HCT116 (cell line): ENCODE measurements around the gene F10. TPM values are rescaled to one million over a fixed set of nuclear protein-coding genes. Genes with fewer than 3 reads are reported as not detected.

Experiments used
- ATAC-seq: fragments of 200-7000 bp; cut with Tn5 transposase; 2 replicates; pipeline ENCODE4 v1.9.1; 2020; ENCODE audit warnings: mild to moderate bottlenecking, moderate library complexity
- BruUV-seq: library from RNA; stranded (reverse); fragments of 400-500 nt; replicated peaks from 2 replicates; lab custom pipeline; 2021; lab: Mats Ljungman, UMichigan
- CTCF ChIA-PET: fragments of 300-600 bp; sonication (Branson Sonifier 250); formaldehyde crosslinking; loops from one replicate; lab custom pipeline; 2021; ENCODE audit warnings: antibody characterized with exemption; lab: Charles Lee
- POLR2A ChIA-PET: fragments of 300-600, 350-600 bp; sonication (Branson Sonifier 250); formaldehyde crosslinking; loops from one replicate; lab custom pipeline; 2021; ENCODE audit warnings: antibody characterized with exemption; lab: Charles Lee
- RAD21 ChIA-PET, 2 experiments: fragments of 300-600 bp; sonication (Branson Sonifier 250); formaldehyde crosslinking; loops; one replicate each; lab custom pipeline; 2023; ENCODE audit warnings: low total read pairs in 2 of 2; ENCODE audit not compliant: uncharacterized antibody in 2 of 2, unreplicated experiment in 2 of 2, low non-redundant PET in 1 of 2; lab: Charles Lee
- DNase-seq: peaks from one replicate; pipeline ENCODE4 v3.0.0-alpha.2; 2010; ENCODE audit warnings: low read depth, low spot score
- H2AFZ ChIP-seq: fragments of 200-600 bp; shearing (Covaris generic), sonication (generic); 2 replicates; pipeline ENCODE4 v1.6.1; 2017; ENCODE audit warnings: low read depth, mixed run types, mixed read lengths, antibody characterized with exemption, low read length; ENCODE audit not compliant: poor library complexity, severe bottlenecking
- H3K27ac ChIP-seq: 2 replicates; pipeline ENCODE4 v1.5.1; 2012; ENCODE audit warnings: low read depth, low read length
- H3K27me3 ChIP-seq: fragments of 200-600 bp; sonication (generic); 2 replicates; pipeline ENCODE4 v1.6.1; 2016; ENCODE audit warnings: mixed run types, low read length, mixed read lengths; ENCODE audit not compliant: insufficient read depth
- H3K36me3 ChIP-seq, 2 experiments: fragments of 200-500 bp in 1 of 2; fragments of 200-600 bp in 1 of 2; sonication (Bioruptor generic) in 1 of 2; sonication (generic) in 1 of 2; 2 replicates each; pipeline versions ENCODE4 v1.5.1 to v1.6.1; 2014 to 2016; ENCODE audit warnings: low read length in 2 of 2, inconsistent platforms in 1 of 2, mixed read lengths in 1 of 2, mixed run types in 1 of 2; ENCODE audit not compliant: insufficient read depth in 2 of 2, control insufficient read depth in 1 of 2
- H3K4me1 ChIP-seq, 2 experiments: fragments of 200-600 bp in 1 of 2; sonication (generic) in 1 of 2; 2 replicates each; pipeline versions ENCODE4 v1.5.1 to v1.6.1; 2012 to 2017; ENCODE audit warnings: low read length in 2 of 2, inconsistent platforms in 1 of 2, mild to moderate bottlenecking in 1 of 2, mixed read lengths in 1 of 2, mixed run types in 1 of 2, moderate library complexity in 1 of 2; ENCODE audit not compliant: insufficient read depth in 2 of 2, control insufficient read depth in 1 of 2
- H3K4me2 ChIP-seq: fragments of 200-600 bp; sonication (generic); 2 replicates; pipeline ENCODE4 v1.6.1; 2017; ENCODE audit warnings: mixed run types, low read length, mixed read lengths
- H3K4me3 ChIP-seq, 2 experiments: fragments of 200-600 bp in 1 of 2; sonication (generic) in 1 of 2; replicated peaks in 1 of 2; 2 replicates each; pipeline ENCODE4 v1.5.1; 2011 to 2016; ENCODE audit warnings: low read length in 2 of 2, control low read depth in 1 of 2, low read depth in 1 of 2, mild to moderate bottlenecking in 1 of 2, mixed read lengths in 1 of 2, mixed run types in 1 of 2
- H3K79me2 ChIP-seq: fragments of 200-600 bp; sonication (generic); 2 replicates; pipeline ENCODE4 v1.6.1; 2017; ENCODE audit warnings: mild to moderate bottlenecking, mixed run types, low read length, moderate library complexity, mixed read lengths; ENCODE audit not compliant: insufficient read depth
- H3K9ac ChIP-seq: fragments of 200-600 bp; sonication (generic); 2 replicates; pipeline ENCODE4 v1.6.1; 2016; ENCODE audit warnings: low read length, mixed read lengths
- H3K9me2 ChIP-seq: fragments of 200-600 bp; sonication (generic), shearing (Covaris generic); 2 replicates; pipeline ENCODE4 v1.6.1; 2017; ENCODE audit warnings: mixed run types, mild to moderate bottlenecking, moderate library complexity; ENCODE audit not compliant: insufficient read depth
- H3K9me3 ChIP-seq, 2 experiments: fragments of 200-500 bp in 1 of 2; fragments of 200-600 bp in 1 of 2; sonication (Bioruptor generic) in 1 of 2; sonication (generic) in 1 of 2; 2 replicates each; pipeline ENCODE4 v1.6.1; 2014 to 2017; ENCODE audit warnings: low read length in 2 of 2, mixed read lengths in 2 of 2, inconsistent platforms in 1 of 2, low read depth in 1 of 2, mild to moderate bottlenecking in 1 of 2, mixed run types in 1 of 2, moderate library complexity in 1 of 2; ENCODE audit not compliant: control insufficient read depth in 1 of 2, insufficient read depth in 1 of 2
- H4K20me1 ChIP-seq: fragments of 200-600 bp; sonication (generic), shearing (Covaris generic); 2 replicates; pipeline ENCODE4 v1.6.1; 2017; ENCODE audit warnings: mixed run types, mild to moderate bottlenecking, moderate library complexity; ENCODE audit not compliant: insufficient read depth
- CBX3 ChIP-seq: IDR thresholded peaks from 2 replicates; pipeline ENCODE4 v1.6.1; 2012; ENCODE audit warnings: low read depth
- EZH2 ChIP-seq: fragments of 200-600 bp; sonication (generic); IDR thresholded peaks from 2 replicates; pipeline ENCODE4 v1.6.1; 2017; ENCODE audit warnings: antibody characterized with exemption, mixed run types
- JUND ChIP-seq: IDR thresholded peaks from 2 replicates; pipeline ENCODE4 v1.6.1; 2012
- MAX ChIP-seq: IDR thresholded peaks from 2 replicates; pipeline ENCODE4 v1.6.1; 2012
- POLR2A ChIP-seq: IDR thresholded peaks from 2 replicates; pipeline ENCODE4 v1.7.0; 2011; ENCODE audit warnings: borderline replicate concordance; ENCODE audit not compliant: insufficient read depth, insufficient read length; ENCODE audit errors: extremely low read depth
- POLR2AphosphoS5 ChIP-seq: IDR thresholded peaks from 2 replicates; pipeline ENCODE4 v1.6.1; 2011; ENCODE audit warnings: mild to moderate bottlenecking, low read depth, low read length, moderate library complexity
- RAD21 ChIP-seq: IDR thresholded peaks from 2 replicates; pipeline ENCODE4 v1.6.1; 2012; ENCODE audit warnings: low read depth, mild to moderate bottlenecking
- ZBTB33 ChIP-seq: IDR thresholded peaks from 2 replicates; pipeline ENCODE4 v1.6.1; 2011; ENCODE audit warnings: mild to moderate bottlenecking, low read length, moderate library complexity; ENCODE audit not compliant: insufficient replicate concordance; ENCODE audit errors: extremely low read depth
- intact Hi-C: fragments of 100-400 bp; cut with micrococcal nuclease; formaldehyde crosslinking; loops from 2 replicates; pipeline ENCODE4 v1.10.0; 2022
- total RNA-seq: library from RNA; stranded (reverse); gene quantifications from one replicate; pipeline ENCODE4 v1.2.1, GENCODE V29; 2021; ENCODE audit not compliant: unreplicated experiment

The F10 gene
- total RNA-seq, 1 experiment from 2014 or later, result 4.0 TPM

GRCh38 chr13:113157929-113158747 lies 35.5 kb downstream of the F10 start, which contains the start of gene PROZ:
TSS of gene PROZ (plus strand) at chr13:113158648. CDS start at chr13:113158661, 13 bp downstream.
- ChIA-PET CTCF (no interaction called here), POLR2A (no interaction called here), RAD21 (no interaction called here)
- H2AFZ ChIP-seq, result no peak within 1 kb of the TSS
- H3K4me2 ChIP-seq, result no peak within 1 kb of the TSS
- no peaks in the 10 kb centered on the region for H3K79me2 ChIP-seq
- no peak within 1 kb of the TSS for H3K9ac ChIP-seq
- ATAC-seq (no peak), DNase-seq (no peak)
- H3K27me3 ChIP-seq, result peaks cover under 1% of the 10 kb centered on the region; the same call in 1 of the 2 replicates
- intact Hi-C loops, result loop anchor here (10.0 kb wide), 1 partner anchor 73 kb away; no protein-coding TSS in a partner anchor
- H3K9me2 ChIP-seq, result no peaks in the 10 kb centered on the region
- BruUV-seq, result no TSS peak
- no peaks in the 10 kb centered on the region for H4K20me1 ChIP-seq
- no peaks in the 10 kb centered on the region for H3K36me3 ChIP-seq
- no peak within 1 kb of the TSS for H3K4me3 ChIP-seq
- TF ChIP-seq JUND (no peak), POLR2A (no peak), MAX (no peak), ZBTB33 (no peak), EZH2 (no peak)
- H3K27ac ChIP-seq, result no peak within 1 kb of the TSS
- peaks cover 9 to 12% of the 10 kb centered on the region in 2 experiments for H3K4me1 ChIP-seq
- peaks cover 0 to 5% of the 10 kb centered on the region in 2 experiments; a peak in 1 of 4 replicates for H3K9me3 ChIP-seq

GRCh38 chr13:113158946-113159345 lies 36.3 kb downstream of the F10 start:
- intact Hi-C loops, result loop anchor here (10.0 kb wide), 1 partner anchor 74 kb away; no protein-coding TSS in a partner anchor
- DNase-seq (no peak), ATAC-seq (no peak)
- CTCF ChIA-PET, result no interaction called here
- Histone ChIP-seq H3K4me1 (peaks cover 3 to 6% of the 10 kb centered on the region in 2 experiments; a peak in 3 of 4 replicates), H3K9ac (no peak overlapping the region), H3K79me2 (no peaks in the 10 kb centered on the region), H4K20me1 (no peaks in the 10 kb centered on the region), H3K36me3 (no peaks in the 10 kb centered on the region), H3K27ac (no peak overlapping the region), H2AFZ (no peak overlapping the region), H3K4me3 (no peak overlapping the region), H3K9me2 (no peaks in the 10 kb centered on the region), H3K27me3 (peaks cover 3% of the 10 kb centered on the region; the same call in 1 of the 2 replicates), H3K4me2 (no peak overlapping the region), H3K9me3 (peaks cover 0 to 5% of the 10 kb centered on the region in 2 experiments; a peak in 1 of 4 replicates)
- no peak for TF ChIP-seq CBX3
- TF ChIP-seq RAD21, result no peak
- TF ChIP-seq JUND, result no peak
- TF ChIP-seq POLR2AphosphoS5, result no peak
- POLR2A ChIA-PET, result no interaction called here
- RAD21 ChIA-PET, result no interaction called here
- no TSS peak for BruUV-seq
